HG02938 (cell line): ENCODE measurements around the gene WSB2.
"Not testable (repeated sequence)": the region's sequence is repeated elsewhere in the genome, so short reads cannot be mapped to it uniquely, and the experiment has no call there.

ENCODE experiments used
- ATAC-seq: cut with Tn5 transposase; IDR thresholded peaks from one replicate; pipeline ENCODE4 v1.9.1; 2021; ENCODE audit warnings: mild to moderate bottlenecking, moderate library complexity; ENCODE audit not compliant: unreplicated experiment

Gene WSB2

DNA sequence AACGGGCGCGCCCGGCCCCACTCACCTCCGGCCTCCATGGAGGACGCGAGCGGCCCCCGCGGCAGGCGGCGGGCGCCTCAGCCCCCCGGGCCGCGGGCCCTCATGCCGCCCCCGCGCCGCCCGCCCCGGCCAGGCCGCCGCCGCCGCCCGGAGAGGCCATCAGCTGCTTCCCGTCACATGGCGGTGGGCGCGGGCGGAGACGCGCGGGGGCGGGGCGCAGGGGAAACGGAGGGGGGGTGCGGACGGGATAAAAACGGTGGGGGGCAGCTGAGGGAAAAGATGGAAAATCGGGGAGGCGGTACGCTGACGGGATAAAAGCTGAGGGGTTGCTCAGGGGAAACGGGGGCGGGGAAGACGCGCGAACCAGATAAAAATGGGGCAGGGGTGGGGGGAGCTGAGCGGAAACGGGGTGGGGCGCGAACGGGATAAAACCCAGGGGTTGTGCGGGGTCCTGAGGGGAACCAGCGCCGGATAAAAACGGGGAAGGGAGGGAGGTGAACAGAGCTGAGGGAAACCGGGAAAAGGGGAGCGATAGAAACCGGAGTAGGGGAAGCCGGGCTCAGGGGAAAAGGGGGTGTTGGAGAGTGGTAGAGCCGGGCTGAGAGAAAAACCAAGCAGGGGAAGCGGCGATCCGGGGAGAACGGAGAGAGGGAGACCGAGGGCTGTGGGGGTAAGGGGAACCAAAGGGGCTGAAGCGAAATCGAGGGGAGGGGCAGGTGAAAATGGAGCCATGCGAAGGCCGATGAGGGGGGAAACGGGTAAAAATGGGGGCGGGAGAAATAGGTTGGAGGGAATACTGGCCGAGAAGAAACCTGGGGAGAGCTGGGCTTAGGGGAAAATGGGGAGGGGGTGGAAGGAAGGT, at the start of gene WSB2:
Gene WSB2 (minus strand): TSS at position 169 of the 862 bp plus-strand sequence. CDS start 131 bp downstream, at position 38.
- ATAC-seq, result no peak

DNA sequence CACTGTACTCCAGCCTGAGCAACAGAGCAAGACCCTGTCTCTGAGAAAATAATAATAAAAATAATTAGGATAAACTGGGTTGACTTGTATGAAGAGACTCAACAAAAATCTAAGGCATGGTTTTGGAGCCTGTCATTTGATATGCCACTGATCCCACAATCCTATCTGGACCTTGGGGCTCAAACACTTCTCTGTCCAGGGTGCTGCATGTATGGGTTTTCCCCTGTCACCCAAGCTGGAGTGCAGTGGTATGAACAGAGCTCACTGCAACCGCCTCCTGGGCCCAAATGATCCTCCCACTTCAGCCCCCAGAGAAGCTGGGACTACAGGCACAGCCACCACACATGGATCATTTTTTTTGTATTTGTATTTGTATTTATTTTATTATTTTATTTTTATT, 48.1 kb upstream of the WSB2 start:
- ATAC-seq, result no peak

DNA sequence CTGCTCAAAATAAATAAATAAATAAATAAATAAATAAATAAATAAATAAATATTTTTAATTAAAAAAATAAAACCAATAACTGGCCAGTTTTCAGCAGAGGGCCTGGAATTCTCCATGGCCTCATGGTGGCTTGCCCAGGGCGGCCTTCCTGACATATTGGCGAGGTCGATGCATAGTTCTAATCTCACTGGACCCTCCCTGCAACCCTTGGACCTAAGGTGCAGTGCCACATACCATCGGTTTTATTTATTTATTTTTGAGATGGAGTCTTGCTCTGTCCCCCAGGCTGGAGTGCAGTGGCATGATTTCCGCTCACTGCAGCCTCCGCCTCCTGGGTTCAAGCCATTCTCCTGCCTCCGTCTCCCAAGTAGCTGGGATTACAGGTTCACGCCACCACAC, 46.7 kb upstream of the WSB2 start:
- no peak for ATAC-seq

DNA sequence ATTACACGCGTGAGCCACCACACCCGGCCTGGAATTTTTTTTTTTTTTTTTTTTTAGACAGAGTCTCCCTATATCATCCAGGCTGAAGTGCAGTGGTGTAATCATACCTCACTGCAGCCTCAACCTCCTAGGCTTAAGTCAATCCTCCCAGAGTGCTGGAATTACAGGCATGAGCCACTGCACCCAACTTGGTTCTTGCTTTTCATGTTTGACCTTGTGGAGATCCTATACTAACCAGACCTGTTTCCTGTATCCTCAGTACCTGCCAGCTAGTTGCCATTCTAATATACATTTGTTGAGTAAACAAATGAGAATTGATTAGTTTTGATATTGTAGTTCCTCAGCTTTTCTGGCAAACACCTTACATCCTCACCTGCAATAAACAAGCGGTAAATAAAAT, 46.0 kb upstream of the WSB2 start:
- ATAC-seq, result no peak

DNA sequence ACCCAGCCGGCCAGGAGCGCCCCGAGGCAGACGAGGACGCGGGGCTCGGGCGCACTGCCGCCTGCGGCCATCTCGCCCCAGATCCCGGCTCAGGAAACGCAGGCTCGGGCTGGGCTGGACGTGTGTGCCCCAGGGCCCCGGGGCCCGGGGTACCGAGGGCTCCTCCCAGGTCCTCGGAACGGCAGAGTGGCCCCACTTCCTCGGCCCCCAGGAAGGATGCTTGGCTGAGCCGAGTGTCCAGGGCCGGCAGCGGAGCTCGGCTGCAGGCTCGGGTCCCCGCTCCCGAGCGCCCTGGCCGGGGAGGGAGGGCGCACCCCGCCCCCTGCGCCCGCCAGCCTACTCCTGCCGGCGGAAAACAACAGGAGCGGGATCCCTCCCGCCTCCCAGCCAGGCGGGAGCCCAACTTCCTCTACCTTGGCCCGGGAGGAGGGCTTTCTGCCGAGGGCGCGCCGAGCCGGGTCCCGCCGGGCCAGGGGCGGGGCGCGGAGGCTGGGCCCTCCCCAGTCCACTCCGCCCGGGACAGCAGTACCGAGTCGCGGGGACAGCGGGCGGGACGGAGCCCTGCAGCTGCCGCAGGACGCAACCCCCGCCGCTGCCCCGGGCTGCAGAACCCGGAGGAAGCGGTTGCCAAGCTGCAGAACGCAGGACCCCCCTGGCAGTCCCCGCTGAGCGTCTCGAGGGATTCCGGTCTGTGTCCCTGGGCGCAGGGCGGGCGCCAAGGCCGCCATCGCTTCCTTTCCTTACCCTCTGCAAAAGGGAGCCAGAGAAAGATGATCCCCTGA, 42.8 kb upstream of the WSB2 start, which contains the start of gene VSIG10:
Gene VSIG10 (minus strand): TSS at position 411 of the 782 bp plus-strand sequence. CDS start 340 bp downstream, at position 71.
- no peak for ATAC-seq

DNA sequence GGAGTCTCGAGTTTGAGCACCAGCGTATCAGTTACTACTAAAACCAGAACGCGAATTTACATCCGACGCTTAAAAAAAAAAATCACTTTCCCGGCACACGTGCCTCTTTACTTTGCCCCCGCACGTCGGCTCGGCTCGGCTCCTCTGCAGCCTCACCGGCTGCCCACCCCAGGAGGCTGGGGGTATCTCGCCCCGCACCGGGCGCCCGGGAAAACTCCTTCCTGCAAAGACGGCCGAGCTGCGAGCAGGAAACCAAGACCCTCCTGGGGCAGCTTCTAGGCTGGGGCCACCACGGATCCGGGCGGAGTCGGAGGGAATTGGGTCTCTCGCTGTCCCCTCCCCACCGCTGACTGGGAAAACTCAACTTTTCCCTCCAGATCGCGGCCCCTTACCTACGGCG, 42.2 kb upstream of the WSB2 start:
- no peak for ATAC-seq

DNA sequence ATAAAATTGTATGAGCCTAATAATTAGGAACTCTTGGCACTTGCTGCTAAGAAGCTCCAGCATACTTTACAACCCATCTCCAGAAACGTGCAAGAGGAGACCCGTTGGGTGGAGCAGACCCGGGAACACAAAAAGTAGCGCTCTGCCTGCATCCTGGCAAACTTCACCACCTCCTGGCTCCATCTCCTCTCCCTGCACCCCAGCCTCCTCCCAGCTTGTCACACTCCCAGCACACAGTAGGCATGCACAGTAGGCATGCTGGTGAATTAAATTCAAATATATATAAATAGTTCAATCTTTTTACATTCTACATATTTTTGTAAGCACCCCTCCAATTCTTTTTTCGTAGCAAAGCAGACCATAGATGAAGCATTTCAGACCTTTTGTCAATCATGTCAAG, 41.6 kb upstream of the WSB2 start:
- no peak for ATAC-seq

DNA sequence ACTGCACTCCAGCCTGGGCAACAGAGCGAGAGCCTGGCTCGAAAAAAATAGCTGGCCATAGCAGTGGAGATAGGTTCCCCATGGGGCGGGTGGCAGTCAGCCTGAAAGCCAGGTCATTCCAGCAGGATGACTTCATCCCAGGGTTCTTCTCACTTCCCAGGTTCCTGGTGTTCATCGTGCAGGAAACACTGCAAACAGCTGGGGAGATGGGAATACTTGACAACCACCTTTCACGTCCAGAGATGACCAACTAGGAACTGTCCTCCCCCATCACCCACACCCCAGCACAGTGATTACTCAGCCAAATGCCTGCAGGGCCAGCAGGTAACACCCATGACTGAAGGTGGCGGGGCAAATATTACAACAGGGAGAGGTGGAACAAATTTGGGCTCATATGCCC, 41.1 kb upstream of the WSB2 start:
- ATAC-seq, result no peak

DNA sequence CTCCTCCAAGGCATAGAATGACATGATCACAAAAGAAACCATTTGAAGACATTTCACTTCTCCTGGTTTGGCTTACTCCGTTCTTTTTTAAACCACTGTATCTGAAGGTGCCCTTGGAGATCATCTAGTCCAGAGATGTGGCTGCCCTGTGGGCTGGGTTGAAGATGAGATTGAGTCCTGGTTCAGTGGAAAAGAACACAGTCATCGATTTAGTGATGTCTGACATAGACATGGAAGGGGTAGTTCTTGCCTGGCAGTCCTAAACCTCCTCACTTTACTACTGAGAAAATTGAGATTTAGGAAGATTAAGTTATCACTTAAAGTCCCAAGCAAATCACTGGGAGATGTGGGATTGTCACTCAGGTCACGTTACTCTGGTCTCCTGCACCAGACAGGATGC, 40.1 kb upstream of the WSB2 start:
- no peak for ATAC-seq

DNA sequence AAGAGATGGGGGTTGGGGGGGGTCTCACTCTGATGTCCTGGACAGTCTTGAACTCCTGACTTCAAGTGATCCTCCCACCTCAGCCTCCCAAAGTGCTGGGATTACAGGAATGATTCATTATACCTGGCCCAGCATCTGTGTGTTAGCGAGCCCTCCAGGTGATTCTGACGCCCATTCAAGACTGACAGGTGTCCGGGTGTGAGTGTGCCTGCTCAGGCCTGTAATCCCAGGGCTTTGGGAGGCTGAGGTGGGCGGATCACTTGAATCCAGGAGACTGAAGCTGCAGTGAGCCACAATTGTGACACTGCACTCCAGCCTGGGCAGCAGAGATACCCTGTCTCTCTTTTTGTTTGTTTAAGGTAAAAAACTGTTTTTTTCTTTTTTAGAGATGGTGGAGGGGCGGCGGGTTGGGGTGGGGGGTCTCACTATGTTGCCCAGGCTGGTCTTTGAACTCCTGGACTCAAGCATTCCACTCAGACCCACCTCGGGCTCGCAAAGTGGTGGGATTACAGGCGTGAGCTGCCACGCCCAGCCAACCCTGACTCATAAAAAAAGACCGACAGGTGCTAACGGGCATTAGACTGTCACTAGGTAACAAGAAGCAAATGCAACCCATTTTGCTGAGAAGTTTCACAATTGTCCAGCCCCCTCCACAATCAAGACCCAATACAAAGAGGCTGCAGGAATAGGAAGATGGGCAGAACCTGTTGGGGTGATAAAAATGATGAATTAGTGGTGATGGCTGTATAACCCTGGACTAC, 38.1 kb upstream of the WSB2 start:
- no peak for ATAC-seq

DNA sequence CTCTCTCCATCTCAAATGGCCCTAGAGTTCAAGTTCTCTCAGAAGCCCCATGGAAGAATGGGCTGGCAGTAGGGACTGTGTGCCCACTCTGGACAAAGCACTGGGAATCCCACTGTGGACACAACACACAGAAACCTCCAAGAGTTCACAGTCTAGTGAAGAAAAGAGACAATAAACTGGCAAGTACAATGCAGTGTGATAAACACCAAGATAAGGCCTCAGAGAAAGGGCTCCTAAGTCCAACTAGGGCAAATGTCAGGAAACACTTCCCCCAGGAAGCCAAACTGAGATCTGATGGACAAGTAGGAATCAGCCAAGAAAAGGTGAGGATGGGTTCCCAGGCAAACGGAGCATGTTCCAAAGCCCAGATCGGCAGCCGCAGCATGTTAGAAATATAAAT, 37.4 kb upstream of the WSB2 start:
- no peak for ATAC-seq

DNA sequence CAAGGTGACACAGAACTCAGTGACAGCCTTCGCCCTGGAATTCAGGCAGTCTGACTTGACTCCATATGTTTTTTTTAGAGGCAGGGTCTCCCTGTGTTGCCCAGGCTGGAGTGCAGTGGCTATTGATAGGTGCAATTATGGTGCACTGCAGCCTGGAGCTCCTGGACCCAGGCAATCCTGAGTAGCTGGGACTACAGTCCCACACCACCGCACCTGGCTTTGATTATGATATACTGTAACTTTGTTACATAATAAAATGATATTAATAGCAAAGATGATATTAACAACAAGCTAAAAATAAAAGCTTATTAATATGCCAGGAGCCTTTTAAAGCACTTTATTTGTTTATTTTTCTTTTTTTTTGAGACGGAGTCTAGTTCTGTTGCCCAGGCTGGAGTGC, 33.1 kb upstream of the WSB2 start:
- ATAC-seq, result no peak

DNA sequence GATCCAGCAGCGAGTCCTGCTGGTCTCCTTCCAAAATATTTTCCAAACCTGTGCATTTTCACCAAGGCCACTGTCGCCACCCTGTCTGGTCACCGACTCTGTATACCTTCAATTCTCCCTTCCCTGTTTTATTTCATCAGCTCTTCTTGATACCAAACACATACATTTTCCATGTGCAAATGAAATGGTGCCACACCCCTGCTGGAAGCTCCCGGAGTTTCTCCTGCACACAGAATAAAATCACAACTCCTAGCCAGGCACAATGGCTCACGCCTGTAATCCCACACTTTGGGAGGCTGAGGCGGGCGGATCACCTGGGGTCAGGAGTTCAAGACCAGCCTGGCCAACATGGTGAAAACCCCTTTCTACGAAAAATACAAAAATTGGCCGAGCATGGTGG, 28.8 kb upstream of the WSB2 start:
- ATAC-seq, result no peak

DNA sequence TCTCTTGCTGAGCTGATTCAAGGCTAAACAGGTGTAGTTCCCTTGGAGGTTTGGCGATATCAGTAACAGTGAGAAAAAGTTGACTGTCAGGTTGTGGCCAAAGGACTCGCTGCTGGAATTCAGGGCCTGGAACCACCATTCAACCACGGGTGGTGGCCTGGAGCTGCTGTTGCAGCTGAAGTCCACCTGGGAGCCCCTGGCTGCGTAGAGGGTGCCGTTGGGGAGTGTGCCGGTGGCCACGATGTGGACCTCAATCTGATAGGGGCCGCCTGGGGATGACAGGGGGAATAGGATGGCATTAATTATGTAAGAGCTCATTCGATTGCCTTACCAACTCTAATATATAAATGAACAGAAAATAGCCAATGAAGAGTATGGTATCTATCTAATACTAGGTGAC, 21.2 kb upstream of the WSB2 start:
- no peak for ATAC-seq

DNA sequence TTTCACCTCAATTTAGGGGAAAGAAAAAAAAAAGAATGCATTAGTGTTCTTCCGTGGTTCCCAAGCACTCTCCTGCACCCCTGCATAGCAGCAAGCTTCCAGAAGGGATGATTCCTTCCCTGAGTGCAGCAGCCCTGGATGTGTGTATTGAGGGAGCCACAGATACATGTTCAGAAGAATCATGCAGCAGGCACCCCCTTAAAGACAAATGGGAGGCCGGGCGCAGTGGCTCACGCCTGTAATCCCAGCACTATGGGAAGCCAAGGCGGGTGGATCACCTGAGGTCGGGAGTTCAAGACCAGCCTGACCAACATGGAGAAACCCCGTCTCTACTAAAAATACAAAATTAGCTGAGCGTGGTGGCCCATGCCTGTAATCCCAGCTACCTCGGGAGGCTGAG, 20.5 kb upstream of the WSB2 start:
- ATAC-seq, result not testable (repeated sequence)

DNA sequence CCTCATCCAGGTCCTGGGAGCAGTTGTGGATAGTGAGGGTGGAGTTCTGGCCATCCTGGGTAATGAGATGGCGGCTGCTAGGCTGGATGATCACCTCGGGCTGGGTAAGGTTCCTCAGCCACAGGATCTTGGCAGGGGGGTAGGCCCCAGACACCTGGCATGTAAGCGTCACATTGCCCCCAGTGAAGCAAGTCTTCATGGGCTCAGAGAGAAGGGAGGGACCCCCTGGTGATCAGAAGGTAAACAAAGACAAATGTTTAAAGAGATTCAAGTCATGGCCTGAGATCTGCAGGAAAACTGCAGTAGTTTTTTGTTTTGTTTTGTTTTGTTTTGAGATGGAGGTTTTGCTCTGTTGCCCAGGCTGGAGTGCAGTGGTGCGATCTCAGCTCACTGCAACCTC, 12.8 kb upstream of the WSB2 start:
- ATAC-seq, result no peak

DNA sequence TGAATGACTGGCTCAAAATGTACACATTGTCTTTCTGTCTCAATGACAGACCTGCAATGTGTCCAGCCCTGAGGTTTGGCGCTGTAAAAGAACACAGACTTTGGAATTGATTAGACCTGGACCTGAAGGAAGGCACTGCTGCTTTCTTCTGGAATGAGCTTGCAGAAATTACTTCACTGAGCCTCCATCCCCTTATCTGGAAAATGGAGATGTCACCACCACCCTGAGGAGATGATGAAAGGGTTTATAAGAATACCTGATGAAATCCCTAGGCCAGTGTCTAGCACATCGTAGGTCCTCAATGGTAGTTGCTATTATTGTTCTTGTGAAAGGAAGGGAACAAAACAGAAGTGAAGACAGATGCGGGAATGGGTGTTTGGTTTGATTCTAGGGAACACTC, 9.7 kb upstream of the WSB2 start:
- no peak for ATAC-seq

DNA sequence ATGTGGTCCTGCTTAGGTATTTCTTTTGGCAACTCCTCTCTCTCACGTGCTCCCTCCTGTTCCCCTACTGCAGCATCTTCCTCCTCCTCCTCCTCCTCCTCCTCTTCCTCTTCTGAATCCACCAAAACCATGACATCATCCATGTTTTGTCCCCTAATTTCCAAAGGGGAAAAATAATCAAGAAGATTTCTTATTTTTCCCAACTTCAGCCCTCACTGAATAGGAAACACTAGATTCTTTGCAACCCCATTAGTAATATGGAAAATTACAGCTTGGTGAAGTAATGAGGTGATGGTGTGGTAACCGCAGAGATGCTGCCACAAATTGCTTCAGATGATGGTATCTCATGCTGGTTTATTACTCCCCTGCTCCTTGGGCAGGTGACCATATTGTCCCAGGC, 7.5 kb upstream of the WSB2 start:
- no peak for ATAC-seq

DNA sequence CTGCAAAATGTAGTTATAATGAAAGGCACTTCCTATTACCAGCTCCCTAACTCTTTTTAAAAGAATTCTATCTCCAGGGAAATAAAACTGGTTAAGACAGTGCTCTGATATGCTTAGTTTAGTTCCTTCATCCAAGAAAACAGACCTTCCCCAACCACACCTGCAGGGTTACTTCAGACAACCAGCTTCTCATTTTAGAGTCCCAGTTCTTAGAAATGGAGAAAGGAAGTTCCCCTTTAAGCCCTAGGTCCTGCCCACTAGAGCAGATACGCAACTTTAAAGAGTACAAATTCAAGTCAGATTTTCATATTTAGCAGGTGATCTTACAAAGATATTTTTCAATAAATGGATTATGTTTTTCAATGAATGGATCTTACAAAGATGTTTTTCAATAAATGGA, 4.4 kb upstream of the WSB2 start:
- ATAC-seq, result no peak

DNA sequence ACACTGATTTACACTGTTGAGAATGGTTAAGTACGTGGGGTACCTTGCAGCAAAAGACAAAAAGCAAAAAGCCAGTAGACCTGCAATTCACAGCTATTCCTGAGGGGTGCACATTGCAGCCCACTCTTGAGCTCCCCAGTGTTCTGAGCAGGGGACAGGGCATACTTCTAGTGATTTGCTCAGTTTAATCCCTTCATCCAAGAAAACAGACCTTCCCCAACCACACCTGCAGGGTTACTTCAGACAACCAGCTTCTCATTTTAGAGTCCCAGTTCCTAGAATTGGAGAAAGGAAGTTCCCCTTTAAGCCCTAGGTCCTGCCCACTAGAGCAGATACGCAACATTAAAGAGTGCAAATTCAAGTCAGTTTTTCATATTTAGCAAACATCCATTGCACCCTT, 3.6 kb upstream of the WSB2 start:
- no peak for ATAC-seq

DNA sequence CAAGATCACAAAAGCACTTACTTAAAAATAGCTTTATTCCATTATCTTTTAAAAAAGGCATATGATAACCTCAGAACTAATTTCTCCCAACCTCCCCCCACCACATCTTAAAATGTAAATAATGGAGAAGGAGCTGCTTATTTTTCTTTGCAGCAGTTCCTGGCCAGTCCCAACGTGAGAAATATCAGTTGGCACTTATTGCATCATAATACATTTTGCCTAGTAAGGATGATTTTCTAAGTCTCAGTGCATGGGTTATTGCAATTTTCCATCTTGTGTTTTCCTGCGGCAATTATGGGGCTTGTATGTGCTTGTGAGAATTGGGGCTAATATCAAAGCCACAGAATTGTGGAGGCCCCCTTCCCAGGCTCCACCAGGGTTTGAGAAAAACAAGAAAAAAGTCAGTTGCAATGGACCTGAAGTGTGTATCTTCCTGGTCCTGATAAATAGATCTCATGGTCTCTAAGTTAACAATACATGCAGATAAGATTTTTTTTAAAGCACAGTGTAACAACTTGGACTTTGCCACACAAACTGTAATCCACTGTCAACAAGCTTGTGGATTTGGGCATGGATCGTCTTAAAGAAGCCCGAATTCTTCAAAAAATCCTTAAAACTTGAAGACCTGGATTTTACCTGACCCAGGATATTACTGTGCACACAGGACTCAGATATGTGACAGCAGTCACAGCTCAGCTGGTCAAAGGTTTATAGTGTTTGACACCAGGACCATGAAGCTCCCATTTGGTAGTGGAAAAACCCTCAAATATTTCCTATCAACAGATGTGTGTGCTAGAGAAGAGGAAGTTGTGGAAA, 2.8 kb upstream of the WSB2 start:
- ATAC-seq, result no peak
